B cell (primary cell): ENCODE results near the gene POC1B. TPM values are rescaled to one million over a fixed set of nuclear protein-coding genes. Genes with fewer than 3 reads are reported as not detected.

ENCODE experiments used
- ATAC-seq: fragments of 200-7000 bp; cut with Tn5 transposase; one replicate; pipeline ENCODE4 v1.10.0; 2021; ENCODE audit warnings: low read depth, mild to moderate bottlenecking, moderate number of reproducible peaks, moderate library complexity
- CTCF ChIA-PET: fragments of 350-600 bp; sonication (Branson Sonifier 250); formaldehyde crosslinking; loops from one replicate; lab custom pipeline; 2021; ENCODE audit warnings: antibody characterized with exemption, inconsistent platforms; lab: Charles Lee
- POLR2A ChIA-PET: fragments of 350-600 bp; sonication (Branson Sonifier 250); formaldehyde crosslinking; loops from one replicate; lab custom pipeline; 2021; ENCODE audit warnings: antibody characterized with exemption; lab: Charles Lee
- DNase-seq: peaks from one replicate; pipeline ENCODE4 v3.0.0; 2013
- H2AFZ ChIP-seq: 2 replicates; pipeline ENCODE4 v1.6.1; 2012; ENCODE audit warnings: mild to moderate bottlenecking, low read depth, low read length; ENCODE audit not compliant: insufficient read depth, poor library complexity, severe bottlenecking
- H3K27ac ChIP-seq, 2 donors: 1 replicate in 1 of 2; 2 replicates in 1 of 2; pipeline ENCODE4 v1.5.1; 2012 to 2013; ENCODE audit warnings: low read length in 2 of 2, mild to moderate bottlenecking in 2 of 2, moderate library complexity in 1 of 2
- H3K27me3 ChIP-seq, 4 experiments: fragments of 200-600 bp in 1 of 4; sonication (generic) in 1 of 4; replicated peaks in 1 of 4; 1 replicate in 2 of 4; 2 replicates in 2 of 4; pipeline versions ENCODE4 v1.6.1 to v1.7.0; 2013 to 2016; ENCODE audit warnings: low read length in 3 of 4, mild to moderate bottlenecking in 2 of 4, mixed read lengths in 1 of 4, moderate library complexity in 1 of 4; ENCODE audit not compliant: insufficient read depth in 4 of 4, control insufficient read depth in 3 of 4; ENCODE audit errors: control extremely low read depth in 1 of 4
- H3K36me3 ChIP-seq, 2 experiments: replicated peaks in 1 of 2; 1 replicate in 1 of 2; 2 replicates in 1 of 2; pipeline versions ENCODE4 v1.6.1 to v1.7.1; 2013; ENCODE audit warnings: low read length in 1 of 2; ENCODE audit not compliant: insufficient read depth in 2 of 2, control insufficient read depth in 1 of 2; ENCODE audit errors: control extremely low read depth in 1 of 2, extremely low read depth in 1 of 2
- H3K4me1 ChIP-seq, 2 donors: fragments of 200-600 bp in 1 of 2; sonication (generic) in 1 of 2; 1 replicate in 1 of 2; 2 replicates in 1 of 2; pipeline versions ENCODE4 v1.5.1 to v1.6.1; 2013 to 2017; ENCODE audit warnings: low read length in 2 of 2; ENCODE audit not compliant: control insufficient read depth in 2 of 2, insufficient read depth in 2 of 2
- H3K4me2 ChIP-seq: replicated peaks from 2 replicates; pipeline ENCODE3; 2012; ENCODE audit warnings: mild to moderate bottlenecking, low read depth, low read length; ENCODE audit not compliant: poor library complexity, severe bottlenecking
- H3K4me3 ChIP-seq, 5 experiments: fragments of 200-600 bp in 1 of 5; sonication (generic) in 1 of 5; 1 replicate in 3 of 5; 2 replicates in 2 of 5; pipeline versions ENCODE4 v1.5.1 to v1.7.0; 2011 to 2016; ENCODE audit warnings: low read length in 4 of 5, mild to moderate bottlenecking in 4 of 5, low read depth in 2 of 5, control low read depth in 1 of 5, moderate library complexity in 1 of 5; ENCODE audit not compliant: insufficient read depth in 1 of 5; ENCODE audit errors: control extremely low read depth in 1 of 5, extremely low read depth in 1 of 5
- H3K79me2 ChIP-seq: fragments of 200-600 bp; sonication (generic); one replicate; pipeline ENCODE4 v1.6.0; 2016; ENCODE audit warnings: low read length; ENCODE audit not compliant: control insufficient read depth, insufficient read depth
- H3K9ac ChIP-seq: fragments of 200-600 bp; sonication (generic); 2 replicates; pipeline ENCODE4 v1.6.1; 2017; ENCODE audit warnings: mild to moderate bottlenecking, low read length, moderate library complexity
- H3K9me3 ChIP-seq, 3 donors: one replicate each; pipeline versions ENCODE4 v1.6.1 to v1.7.1; 2013; ENCODE audit warnings: low read length in 2 of 3; ENCODE audit not compliant: control insufficient read depth in 2 of 3, insufficient read depth in 1 of 3; ENCODE audit errors: control extremely low read depth in 1 of 3
- H4K20me1 ChIP-seq: 2 replicates; pipeline ENCODE4 v1.6.0; 2012; ENCODE audit warnings: mild to moderate bottlenecking, low read length; ENCODE audit not compliant: insufficient read depth, control insufficient read depth, poor library complexity, severe bottlenecking
- H3K27ac Mint-ChIP-seq: one replicate; pipeline ENCODE4 v1.8.0; 2021; ENCODE audit warnings: mixed read lengths
- H3K27me3 Mint-ChIP-seq: one replicate; pipeline ENCODE4 v1.8.0; 2021; ENCODE audit warnings: mixed read lengths
- H3K4me1 Mint-ChIP-seq: one replicate; pipeline ENCODE4 v1.8.0; 2021; ENCODE audit warnings: mixed read lengths
- H3K4me3 Mint-ChIP-seq: one replicate; pipeline ENCODE4 v1.8.0; 2021; ENCODE audit warnings: mixed read lengths
- H3K9me3 Mint-ChIP-seq: one replicate; pipeline ENCODE4 v1.8.0; 2022; ENCODE audit warnings: mixed read lengths; ENCODE audit not compliant: insufficient read depth
- CTCF ChIP-seq: fragments of 200-600 bp; IDR thresholded peaks from one replicate; pipeline ENCODE4 v1.8.0; 2022; ENCODE audit warnings: antibody characterized with exemption, mild to moderate bottlenecking
- EZH2 ChIP-seq: IDR thresholded peaks from 2 replicates; pipeline ENCODE4 v1.6.1; 2012; ENCODE audit warnings: borderline replicate concordance, low read depth, mild to moderate bottlenecking, moderate library complexity, low read length; ENCODE audit not compliant: insufficient read depth, poor library complexity, severe bottlenecking
- WGBS: methylation state at CpG from one replicate; pipeline ENCODE4 v1.1.5; 2013; ENCODE audit warnings: missing lambda C conversion rate; ENCODE audit not compliant: insufficient coverage; 5-methylcytosine and 5-hydroxymethylcytosine counted together
- intact Hi-C: fragments of 100-400 bp; cut with micrococcal nuclease; formaldehyde crosslinking; loops from one replicate; pipeline ENCODE4 v1.10.0; 2022
- polyA plus RNA-seq: library from polyadenylated mRNA; depleted of rRNA; stranded (reverse); fragments of >200 nt; gene quantifications from 2 replicates; pipeline ENCODE4 v1.2.3, GENCODE V29; 2012
- total RNA-seq, 2 donors: library from RNA; stranded (reverse); fragments of 120-200 nt in 1 of 2; gene quantifications; 1 replicate in 1 of 2; 2 replicates in 1 of 2; pipeline versions ENCODE4 v1.2.3 to v1.2.4, GENCODE V29; 2013 to 2022

The POC1B gene
- total and polyA plus RNA-seq, 2 donors (not counting 1 experiment from before 2014, with no cell fraction given) = 12.0 to 39.5 TPM

GRCh38 chr12:89493670-89494302 lies 32.1 kb downstream of the POC1B start:
- Histone ChIP-seq H3K9ac (no peak overlapping the region), H3K27ac (peak overlapping the region; percentile 45 to 59), H3K4me2 (peak overlapping the region; percentile 58), H3K79me2 (peaks cover 17% of the 10 kb centered on the region), H3K4me1 (peaks cover 34 to 36% of the 10 kb centered on the region in 2 donors), H3K36me3 (peaks cover 0 to 30% of the 10 kb centered on the region in 2 experiments), H3K9me3 (no peaks in the 10 kb centered on the region), H4K20me1 (no peaks in the 10 kb centered on the region), H3K4me3 (peak overlapping the region in 1 of 5 experiments; percentile 29), H3K27me3 (no peaks in the 10 kb centered on the region), H2AFZ (no peak overlapping the region)
- ATAC-seq (peak; percentile 56), DNase-seq (peak; percentile 36)
- intact Hi-C loops = no loop called here
- WGBS = 100% methylated on average over 1 of the region's 5 CpGs
- Mint-ChIP-seq H3K27me3 (no peaks in the 10 kb centered on the region), H3K27ac (peak overlapping the region; percentile 71), H3K4me1 (peaks cover 33% of the 10 kb centered on the region), H3K4me3 (peak overlapping the region; percentile 63), H3K9me3 (no peaks in the 10 kb centered on the region)
- CTCF ChIA-PET = interaction anchor here (0.7 to 1.8 kb wide), 4 partner anchors 23 to 33 kb away, joined by 3 to 7 read pairs (median 3); partner anchors contain the start of gene GALNT4
- no peak for TF ChIP-seq EZH2
- TF ChIP-seq CTCF = no peak
- POLR2A ChIA-PET = no interaction called here

- Mint-ChIP-seq H3K4me3 (no peak overlapping the region), H3K4me1 (peaks cover 33% of the 10 kb centered on the region), H3K9me3 (no peaks in the 10 kb centered on the region), H3K27ac (no peak overlapping the region), H3K27me3 (no peaks in the 10 kb centered on the region)
- no peak for DNase-seq
- Histone ChIP-seq H3K36me3 (peaks cover 0 to 31% of the 10 kb centered on the region in 2 experiments), H3K4me1 (peaks cover 34 to 36% of the 10 kb centered on the region in 2 donors), H3K27me3 (no peaks in the 10 kb centered on the region), H3K79me2 (peaks cover 15% of the 10 kb centered on the region), H2AFZ (no peak overlapping the region), H4K20me1 (no peaks in the 10 kb centered on the region), H3K27ac (peak overlapping the region; percentile 45 to 59), H3K4me2 (peak overlapping the region; percentile 58), H3K4me3 (peak overlapping the region in 1 of 5 experiments; percentile 8), H3K9ac (no peak overlapping the region), H3K9me3 (no peaks in the 10 kb centered on the region)
- ATAC-seq = no peak
- 77% methylated on average over 5 of the region's 5 CpGs for whole genome bisulfite sequencing
- POLR2A ChIA-PET = no interaction called here
- no peak for TF ChIP-seq EZH2
- TF ChIP-seq CTCF = no peak
- intact Hi-C loops = no loop called here
- CTCF ChIA-PET = interaction anchor here (1.8 kb wide), 1 partner anchor 32 kb away, joined by 7 read pairs; the partner anchor contains the start of gene GALNT4
Measured at GRCh38 chr12:89492883-89493282, 33.0 kb downstream of the POC1B start.
